GM21528 (cell line): ENCODE measurements around the gene MTSS2.

Experiments
- ATAC-seq: cut with Tn5 transposase; IDR thresholded peaks from one replicate; pipeline ENCODE4 v1.9.1; 2021; ENCODE audit warnings: mild to moderate bottlenecking, moderate library complexity; ENCODE audit not compliant: unreplicated experiment, low FRiP score

MTSS2 gene

DNA sequence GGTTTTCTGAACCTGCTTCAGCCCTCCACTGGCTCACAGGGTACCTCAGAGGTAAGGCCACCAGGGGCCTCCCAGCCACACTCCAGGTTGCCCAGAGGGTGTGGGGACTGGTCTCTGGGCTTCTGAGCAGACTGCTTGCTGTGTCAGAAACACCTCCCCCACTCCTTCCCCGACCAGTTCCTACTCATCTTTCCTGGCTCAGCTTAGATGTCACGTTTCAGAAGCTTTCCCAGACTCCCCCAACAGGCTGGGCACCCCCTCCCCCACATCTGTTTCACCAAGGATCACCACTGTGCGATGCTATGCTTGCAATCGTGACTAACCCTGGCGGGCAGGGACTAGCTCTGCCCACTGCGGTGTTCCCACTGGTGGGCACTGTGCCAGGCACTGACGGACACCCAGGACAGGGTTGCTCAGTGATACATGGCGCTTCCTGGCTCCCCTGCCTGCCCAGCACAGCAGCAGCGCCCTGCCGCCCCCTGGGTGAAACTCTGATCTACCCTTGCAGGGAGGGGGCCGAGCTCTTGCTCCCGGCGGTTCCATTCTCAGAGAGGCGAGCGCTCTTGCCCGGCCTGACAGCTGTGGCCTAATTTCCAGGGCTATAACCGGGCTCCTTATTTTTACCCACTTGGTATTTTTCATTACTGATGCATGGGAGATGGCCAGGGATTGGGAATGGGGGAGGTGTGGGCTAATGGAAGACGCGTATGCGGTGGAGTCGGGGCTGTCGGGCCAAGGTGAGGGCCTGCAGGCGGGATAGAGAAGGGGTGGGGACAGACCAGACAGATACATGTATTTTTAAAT is 29.4 kb upstream of the MTSS2 start:
- no peak for ATAC-seq

DNA sequence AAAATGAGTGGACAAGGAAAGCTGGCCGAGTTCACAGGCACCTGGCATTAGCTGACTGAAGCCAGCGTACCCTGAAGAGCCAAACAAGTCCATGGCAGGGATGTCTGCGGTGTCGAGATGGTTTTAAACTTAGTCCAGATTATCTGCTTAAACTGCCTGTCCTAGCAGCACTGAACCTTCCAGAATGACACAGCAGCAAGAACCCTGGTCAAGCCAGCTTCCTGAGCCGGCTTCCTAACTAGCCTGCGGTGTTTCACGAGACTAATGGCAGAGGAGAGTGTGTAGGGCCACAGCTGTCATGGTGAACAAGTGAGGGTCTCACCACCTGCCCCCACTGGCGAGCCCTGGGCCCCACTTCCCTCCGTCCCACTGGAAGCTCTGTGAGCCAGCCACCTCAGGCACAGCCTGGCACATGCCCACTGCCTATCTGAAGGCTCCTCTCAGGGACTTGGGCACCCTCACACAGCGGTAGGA is 28.8 kb upstream of the MTSS2 start:
- ATAC-seq = no peak

DNA sequence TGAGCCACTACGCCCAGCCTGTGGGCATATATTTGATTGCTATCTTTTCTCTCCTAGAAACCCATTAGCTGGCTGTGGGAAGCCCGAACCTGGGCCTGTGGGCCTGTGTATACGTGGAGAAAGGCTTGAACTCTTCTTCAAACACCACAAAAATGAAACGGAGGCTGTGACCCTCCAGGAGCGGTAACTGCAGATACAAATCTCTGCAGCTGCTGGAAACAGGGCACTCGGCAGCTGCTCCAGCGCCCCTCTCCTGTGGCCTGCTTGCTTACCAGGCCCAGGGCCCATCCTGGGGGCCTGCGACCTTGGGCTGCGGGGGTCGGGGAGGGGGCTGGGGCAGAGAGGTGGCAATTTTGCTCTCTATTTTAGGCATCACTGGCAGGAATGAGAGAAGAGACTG is 28.0 kb upstream of the MTSS2 start:
- no peak for ATAC-seq

DNA sequence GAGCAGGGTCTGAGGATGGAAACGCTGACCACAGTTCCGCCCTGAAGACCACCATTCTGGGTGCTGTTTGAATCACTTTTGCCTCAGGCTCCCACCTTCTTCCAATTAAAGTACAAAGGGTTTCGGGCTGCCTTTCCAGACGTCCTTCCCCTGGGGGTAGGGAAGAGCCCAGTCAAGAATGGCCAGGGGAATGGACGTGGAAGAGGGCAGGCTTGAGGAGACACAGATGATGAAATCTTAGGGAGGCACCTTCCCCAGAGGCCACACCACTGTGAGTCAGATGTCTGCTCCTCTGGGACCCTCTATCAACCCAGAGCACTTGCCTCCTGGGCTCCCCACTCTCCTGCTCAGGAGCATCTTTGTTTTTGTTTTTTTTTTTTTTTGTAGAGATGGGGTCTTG is 27.5 kb upstream of the MTSS2 start:
- ATAC-seq = no peak

DNA sequence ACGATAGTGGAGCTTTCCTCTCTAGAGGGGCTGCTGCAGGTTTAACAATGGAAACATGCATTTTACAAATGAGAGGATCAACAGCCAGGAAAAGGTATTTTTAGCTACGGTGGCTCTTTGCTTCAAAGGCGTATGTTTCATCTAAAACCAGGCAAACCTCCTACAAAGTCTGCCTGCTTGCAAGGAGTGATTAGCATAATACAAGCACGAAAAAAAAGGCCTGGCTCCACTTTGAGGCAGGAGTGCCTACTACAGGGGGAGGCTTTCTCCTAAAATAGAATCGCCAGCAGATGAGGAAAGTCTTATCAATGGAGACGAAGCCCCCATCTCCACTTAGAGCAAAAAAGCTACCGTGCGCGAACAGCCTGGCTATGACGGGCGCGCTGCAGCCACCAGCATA is 27.1 kb upstream of the MTSS2 start:
- ATAC-seq = no peak

DNA sequence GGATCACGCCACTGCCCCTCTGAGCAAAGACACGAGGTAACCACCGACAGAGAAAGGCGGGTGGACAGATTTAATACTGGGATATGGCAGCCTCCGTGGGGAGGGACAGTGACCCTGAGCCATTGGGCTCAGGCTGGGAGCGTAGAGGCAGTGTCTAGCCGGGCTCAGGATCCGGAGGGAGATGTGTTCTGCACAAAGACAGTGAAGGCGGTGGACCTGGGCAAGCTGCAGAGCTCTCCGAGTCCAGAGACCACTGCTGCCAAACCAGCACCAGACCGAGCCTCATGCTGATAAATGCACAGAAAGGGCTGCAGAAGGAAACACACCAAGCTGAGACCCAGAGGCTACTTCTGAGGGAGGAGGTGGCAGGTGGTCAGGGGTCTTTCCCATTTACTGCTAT is 26.5 kb upstream of the MTSS2 start:
- ATAC-seq = no peak

DNA sequence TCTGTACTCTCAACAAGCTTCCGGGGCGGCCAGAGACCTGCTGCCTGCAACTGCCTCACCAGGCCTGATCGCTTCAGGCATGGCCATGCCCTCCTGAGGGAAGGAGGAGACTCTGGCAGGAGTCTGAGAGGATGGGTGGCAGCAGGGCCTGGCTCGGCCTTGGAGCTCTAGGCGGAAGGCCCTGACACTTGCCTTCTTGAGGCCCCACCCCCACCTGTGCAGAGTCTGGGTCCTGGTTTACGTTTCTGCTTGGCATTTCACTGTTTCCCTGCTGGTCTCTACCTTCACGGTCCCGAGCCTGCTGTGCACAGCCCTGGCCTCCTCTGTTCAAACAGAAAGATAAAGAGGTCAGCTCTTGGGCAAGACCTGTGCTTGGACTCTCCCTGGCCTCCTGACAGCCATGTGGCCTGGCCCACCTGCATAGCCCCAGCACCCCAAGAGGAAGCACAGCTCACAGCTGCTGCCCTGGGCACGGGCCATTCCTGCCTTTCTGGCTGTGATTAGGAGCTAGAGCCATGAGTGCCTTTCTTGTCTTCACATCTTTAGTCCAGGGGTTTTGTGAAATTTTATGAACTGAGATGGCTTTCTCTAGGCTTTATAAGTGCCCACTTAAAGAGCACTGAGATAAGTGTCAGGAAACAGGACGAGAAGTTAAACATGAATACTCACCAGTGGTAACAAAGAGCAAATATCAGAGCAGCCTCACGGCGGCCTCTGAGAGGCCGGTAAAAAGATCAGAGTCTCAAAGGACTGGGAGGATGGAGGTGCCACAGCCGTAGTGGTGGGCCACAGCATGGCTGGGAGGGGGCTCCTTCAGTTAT is 25.6 kb upstream of the MTSS2 start:
- no peak for ATAC-seq

DNA sequence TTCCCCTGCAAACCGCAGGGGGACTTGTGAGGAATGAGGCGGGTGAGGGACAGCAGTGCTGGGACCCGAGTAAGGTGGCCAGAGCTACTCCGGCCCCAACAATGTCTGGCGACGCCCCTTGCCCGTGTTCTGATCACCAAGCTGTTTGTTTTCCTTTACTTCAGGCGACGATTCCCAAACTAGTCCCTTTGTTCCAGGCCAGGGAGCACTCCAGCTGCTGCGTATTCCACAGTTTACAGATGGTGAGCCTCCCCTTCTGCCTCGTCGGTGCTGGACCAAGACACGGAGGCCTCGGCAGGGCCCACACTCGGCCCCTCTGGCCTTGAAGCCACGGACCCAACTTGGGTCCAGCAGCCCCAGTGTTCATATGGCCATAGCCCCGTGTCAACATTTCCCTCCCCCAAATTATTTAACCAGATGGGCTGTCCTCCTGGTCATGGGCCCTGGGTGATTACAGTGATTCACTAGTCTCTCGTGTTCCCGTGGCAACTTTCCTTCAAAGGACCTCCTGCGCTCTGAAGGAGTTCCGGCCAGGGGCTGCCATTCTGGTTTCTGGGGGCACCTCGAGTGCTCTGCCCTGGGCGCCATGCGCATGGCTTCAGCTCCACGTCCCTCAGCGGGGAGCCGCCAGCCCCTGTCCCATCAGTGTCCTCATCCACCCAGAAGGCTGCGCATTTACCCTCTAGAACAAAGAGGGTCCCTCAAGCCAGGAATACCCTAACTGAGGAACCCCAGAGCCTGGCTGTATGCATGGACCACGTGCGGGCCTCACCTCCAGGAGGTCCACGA is 24.8 kb upstream of the MTSS2 start:
- ATAC-seq = no peak

DNA sequence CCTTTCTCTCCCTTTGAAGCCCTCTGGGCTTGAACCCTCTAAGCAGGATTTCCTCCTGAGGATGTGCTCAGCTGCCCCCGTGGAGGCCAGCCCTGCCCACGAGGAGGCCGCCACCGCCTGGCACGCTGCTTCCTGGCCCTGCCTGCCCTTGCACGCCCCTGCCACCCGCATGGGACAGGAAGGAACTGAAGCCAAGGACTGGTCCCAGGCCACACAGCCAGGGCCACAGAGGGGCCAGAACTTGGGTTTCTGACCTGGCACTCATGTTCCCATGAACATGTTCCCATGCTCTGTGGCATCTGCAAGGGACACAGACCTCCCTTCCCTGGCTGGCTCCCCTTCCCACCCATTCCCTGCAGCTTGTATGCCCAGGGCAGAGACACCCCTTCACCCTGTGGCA is 24.1 kb upstream of the MTSS2 start:
- no peak for ATAC-seq

DNA sequence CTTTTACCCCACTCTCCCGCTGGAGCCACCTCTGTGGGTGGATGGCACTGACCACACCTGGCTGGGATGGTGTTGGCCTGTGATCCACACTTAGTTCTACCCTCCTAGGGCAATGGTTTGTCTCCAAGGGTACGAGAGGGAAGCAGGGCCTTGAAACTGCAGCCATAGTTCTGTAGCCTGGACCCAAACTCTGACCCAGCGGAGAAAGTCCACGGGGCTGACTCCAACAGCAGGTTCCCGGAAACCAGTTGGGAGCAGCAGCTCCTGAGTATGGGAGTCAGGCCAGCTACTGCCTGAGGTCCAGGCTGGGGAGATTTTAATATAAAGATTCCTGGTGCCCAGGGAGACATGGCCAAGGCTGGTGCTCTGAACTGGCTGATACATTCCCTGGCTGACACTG is 23.6 kb upstream of the MTSS2 start:
- ATAC-seq = no peak

DNA sequence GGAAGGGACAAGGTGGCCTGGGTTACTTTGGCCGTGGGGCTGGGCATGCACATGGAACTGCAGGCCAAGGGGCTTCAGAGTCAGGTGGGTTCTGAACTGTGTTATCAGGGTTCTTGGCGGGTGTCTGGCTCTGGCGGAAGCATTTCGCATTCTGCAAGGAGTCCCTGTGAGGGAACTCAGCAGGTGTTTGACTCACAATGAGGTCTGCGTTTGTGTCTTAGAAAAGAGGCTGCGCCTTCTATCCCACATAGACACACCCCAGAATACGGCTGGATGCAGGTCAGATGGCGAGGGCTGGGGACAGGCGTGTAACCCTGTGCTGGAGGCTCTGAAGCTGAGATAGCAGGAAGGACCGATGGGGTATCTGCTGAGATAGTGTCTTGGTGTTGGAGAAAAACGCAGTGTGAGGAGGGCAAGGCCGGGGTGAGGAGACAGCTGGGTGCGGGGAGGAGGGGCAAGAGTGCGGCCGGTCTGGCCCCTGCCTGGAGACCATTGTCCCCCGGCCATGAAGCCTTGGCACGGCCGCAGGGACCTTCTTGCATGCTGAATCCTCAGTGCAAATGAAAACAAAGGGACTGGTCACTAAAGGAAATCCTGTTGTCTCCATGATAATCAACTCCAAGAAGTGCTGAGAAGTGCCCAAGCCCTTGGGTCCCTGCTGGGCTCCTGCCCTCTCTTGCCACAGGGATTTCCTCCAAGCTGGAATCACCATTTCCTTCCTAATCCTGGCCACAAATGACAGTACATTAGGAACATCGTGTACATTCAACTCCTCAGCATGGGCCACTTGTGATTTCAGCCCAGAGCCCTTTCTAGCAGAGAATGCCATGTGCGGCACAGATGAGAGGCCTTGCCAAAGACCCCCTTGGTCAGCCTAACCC is 22.8 kb upstream of the MTSS2 start:
- no peak for ATAC-seq

DNA sequence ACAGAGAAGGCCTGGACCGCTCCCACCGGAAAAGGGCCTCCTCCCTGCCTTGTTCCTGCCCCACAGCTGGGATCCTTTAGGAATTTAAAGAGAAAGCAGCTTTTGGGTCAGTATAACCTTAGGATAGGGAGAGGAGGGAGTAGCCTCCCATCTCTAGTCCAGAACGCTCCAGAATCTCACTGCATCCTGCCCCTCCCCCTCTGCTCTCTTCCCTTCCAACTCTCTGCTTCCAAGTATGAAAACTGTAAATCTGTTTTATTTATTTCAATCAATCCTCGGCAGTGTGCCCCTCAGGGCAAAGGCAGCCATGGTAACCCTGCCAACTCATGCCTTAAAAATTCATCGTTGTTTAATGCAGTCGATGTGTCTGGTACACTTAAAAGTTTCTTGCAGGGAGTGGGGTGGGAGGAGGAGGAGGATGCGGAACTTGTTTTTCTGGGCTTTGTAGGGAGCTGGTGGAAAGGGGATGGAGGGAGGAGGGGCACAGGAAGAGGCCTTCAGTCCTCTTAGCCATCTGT is 21.2 kb upstream of the MTSS2 start:
- no peak for ATAC-seq

DNA sequence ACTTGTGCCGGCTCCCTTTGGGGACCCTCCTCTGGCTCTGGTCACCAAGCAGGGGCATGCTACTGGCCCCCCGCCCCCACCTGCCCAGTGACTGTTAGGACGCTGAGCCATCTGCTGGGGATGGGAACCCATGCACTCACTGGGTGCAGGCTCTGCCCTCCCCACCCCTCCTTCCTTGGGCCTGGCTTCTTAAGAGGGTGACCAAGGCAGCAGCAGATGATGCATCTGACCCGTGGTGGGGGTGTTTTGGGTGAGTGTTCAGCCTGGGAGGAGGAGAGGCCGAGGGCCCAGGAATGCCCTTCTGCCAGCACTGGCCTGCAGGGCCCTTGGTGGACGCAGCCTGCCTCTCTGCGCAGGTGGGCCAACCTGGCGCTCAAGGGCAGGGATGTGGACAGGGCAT is 19.2 kb upstream of the MTSS2 start:
- ATAC-seq = no peak

DNA sequence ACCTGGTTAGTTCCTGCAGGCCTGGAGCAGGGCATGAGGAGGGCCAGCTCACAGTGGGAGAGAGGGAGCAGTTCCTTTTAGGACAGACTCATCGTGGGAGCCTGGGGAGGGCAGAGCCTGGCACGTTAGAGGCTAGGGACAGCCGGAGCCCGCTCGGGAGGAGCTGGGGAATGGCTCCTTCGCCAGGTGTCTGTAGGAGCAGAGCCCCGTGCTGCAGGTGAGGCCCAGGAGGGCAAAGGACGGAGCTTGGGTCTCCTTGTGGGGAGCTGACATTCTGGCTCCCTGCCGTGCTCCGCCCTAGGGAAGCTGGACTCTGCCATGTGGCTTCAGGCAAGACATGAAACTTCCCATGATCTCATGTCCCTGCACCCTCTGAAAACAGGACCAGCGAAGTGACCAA is 18.7 kb upstream of the MTSS2 start:
- ATAC-seq = no peak

DNA sequence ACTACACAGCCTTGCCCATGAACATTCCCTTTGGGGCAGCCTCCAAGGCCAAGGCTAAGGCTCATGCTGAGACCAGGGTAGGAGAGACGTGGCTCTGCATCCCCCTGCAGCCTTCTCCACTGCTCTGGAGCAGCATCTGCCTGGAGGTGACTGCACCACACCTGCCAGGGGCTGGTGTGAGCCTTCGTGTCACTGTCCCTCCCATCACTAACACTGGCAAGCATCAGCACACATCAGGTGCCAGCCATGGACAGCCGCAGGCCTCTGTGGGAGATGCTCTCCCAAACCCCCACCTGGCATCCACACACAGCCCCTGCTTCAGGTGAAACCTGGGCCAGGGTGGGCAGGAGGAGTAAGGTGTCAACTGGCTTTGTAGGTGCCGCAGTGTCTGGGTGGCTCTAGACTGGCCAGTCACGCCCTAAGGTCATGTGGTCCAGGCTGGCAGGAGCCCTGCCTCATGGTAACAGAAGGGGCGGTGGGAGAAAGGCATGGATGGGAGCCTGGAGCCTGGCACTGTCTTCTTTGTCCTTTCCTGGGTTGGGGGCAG is 18.1 kb upstream of the MTSS2 start:
- ATAC-seq = no peak

DNA sequence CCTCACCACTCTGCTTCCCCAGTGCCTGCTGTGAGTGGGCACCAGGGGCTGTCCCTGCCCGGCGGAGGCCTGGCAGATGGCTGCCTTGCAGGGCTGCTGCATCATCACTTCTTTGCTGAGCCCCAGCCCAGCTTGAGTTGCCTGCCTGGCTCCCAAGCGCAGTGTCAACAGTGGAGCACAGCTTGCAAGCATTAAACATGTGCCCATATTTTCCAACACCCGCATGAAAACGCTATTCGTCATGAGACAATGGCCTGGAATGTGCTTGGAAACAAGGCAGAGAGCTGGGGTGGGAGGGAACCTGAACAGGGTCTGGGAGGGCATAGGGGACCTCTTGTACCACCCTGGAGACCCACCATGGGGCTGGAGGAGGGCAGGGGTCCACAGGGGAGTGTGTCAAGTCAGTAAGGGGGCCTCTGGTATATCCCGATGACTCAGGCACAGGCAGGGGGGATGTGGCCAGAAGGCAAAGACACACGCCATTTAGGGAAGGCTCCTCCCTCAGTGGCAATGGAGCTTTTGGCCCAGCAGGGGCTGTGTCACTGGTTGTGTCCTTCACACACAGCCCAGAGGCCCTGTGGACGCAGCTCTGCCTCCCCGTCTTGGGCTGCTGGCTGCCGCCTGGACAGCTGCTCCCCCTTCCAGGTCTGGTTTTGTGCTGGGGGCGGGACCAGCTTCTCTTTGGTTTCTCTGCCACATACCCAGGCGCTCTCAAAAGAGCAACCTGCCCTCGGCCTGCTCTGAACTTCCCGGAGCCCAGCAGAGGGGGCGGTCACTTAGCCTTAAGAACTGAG is 17.4 kb upstream of the MTSS2 start:
- ATAC-seq = no peak

DNA sequence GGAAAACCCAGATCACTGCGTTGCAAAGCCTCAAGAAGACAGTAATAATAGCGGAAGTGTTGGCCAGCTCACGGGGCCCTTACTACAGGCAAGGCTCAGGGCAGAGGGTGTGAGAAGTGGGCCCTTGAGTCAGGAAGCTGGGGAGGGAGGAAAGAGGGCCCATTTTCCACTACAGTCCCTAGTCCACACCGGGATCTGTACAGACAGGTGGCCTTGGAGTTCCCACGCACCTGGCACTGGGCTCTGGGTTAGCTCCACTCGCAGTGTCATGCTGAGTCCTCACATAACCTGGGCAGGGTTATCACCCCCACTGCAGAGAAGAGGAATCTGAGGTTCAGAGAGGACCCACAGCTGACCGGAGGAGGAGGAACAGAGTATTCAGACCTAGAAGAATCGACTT is 16.8 kb upstream of the MTSS2 start:
- ATAC-seq = no peak

DNA sequence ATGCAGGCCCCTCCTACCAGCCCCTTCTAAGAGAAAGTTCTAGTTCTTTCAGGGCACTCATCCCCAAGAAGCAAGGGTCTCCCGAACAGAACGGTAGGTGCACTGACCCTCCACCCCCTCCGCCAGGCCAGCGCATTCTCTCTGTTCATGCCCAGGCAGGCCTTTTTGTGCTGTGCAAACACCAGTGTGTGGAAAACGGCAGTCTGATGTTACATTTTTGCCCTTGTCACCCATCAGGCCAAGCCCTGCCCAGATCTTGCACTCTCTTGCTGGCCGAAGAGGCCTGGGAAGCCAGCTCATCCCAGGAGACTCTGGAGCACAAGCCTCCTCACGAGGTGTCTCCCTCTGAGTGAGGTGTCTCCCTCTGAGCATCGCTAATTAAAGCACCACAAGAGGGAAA is 16.1 kb upstream of the MTSS2 start:
- no peak for ATAC-seq

DNA sequence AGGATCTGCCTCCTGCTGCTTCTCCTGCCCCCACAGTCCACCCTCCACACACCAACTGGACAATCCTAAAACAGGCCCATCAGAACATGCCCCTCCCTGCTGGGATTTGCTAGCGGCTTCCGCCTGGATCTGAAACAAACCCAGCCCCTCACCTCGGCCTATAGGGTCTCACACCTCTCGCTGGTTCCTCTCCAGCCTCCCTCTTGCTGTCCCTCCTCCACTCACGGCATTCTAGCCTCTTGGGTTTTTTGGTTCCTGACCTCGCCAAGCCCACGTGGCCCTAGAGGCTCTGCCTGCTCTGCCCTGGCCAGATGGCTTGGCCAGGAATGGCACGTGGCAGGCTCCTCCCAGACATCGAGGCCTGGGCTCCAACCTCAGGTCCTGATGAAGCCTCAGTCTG is 15.7 kb upstream of the MTSS2 start:
- no peak for ATAC-seq
